Pulmonary artery endothelial cell (primary cell): ENCODE data around the gene RTF1. TPM values are rescaled to one million over a fixed set of nuclear protein-coding genes. Genes with fewer than 3 reads are reported as not detected.
A peak's percentile ranks its signal among the peaks of the same experiment; 100 is the strongest.
"Not testable (repeated sequence)": the region's sequence is repeated elsewhere in the genome, so short reads cannot be mapped to it uniquely, and the experiment has no call there.

Experiments used
- DNase-seq: peaks from one replicate; pipeline ENCODE4 v3.0.0-alpha.2; 2011; ENCODE audit warnings: low read depth, low spot score
- total RNA-seq: library from RNA; depleted of rRNA; stranded (reverse); fragments of >200 nt; gene quantifications from 2 replicates; pipeline ENCODE4 v1.2.3, GENCODE V29; 2014

The RTF1 gene
- total RNA-seq, 1 donor from 2014 or later: 14.6 TPM

- no peak for DNase-seq
These were observed 18.3 kb downstream of the RTF1 start for GRCh38 chr15:41435037-41435786.

- DNase-seq: no peak
These were observed 20.6 kb downstream of the RTF1 start for GRCh38 chr15:41437448-41437847.

- no peak for DNase-seq
These were observed 21.3 kb downstream of the RTF1 start for GRCh38 chr15:41438206-41438605.

- DNase-seq: not testable (repeated sequence)
These were observed 21.9 kb downstream of the RTF1 start for GRCh38 chr15:41438745-41439144.

GRCh38 chr15:41443275-41443674, 26.4 kb downstream of the RTF1 start:
- DNase-seq: no peak

GRCh38 chr15:41445399-41445798, 28.5 kb downstream of the RTF1 start:
- DNase-seq: no peak

GRCh38 chr15:41462084-41462795, 45.3 kb downstream of the RTF1 start:
- no peak for DNase-seq

GRCh38 chr15:41464889-41465580, 48.1 kb downstream of the RTF1 start:
- DNase-seq: no peak

GRCh38 chr15:41465822-41466421, 49.0 kb downstream of the RTF1 start:
- peak; percentile 24 for DNase-seq

GRCh38 chr15:41466711-41467110, 49.8 kb downstream of the RTF1 start:
- DNase-seq: no peak

- not testable (repeated sequence) for DNase-seq
These were observed 52.7 kb downstream of the RTF1 start for GRCh38 chr15:41469644-41470043.

GRCh38 chr15:41473418-41473817, 56.5 kb downstream of the RTF1 start:
- no peak for DNase-seq

GRCh38 chr15:41474436-41474835, 57.5 kb downstream of the RTF1 start:
- DNase-seq: no peak

GRCh38 chr15:41474941-41475340, 58.0 kb downstream of the RTF1 start:
- no peak for DNase-seq

GRCh38 chr15:41476416-41477048, 59.6 kb downstream of the RTF1 start:
- DNase-seq: no peak

- DNase-seq: no peak
These were observed 63.7 kb downstream of the RTF1 start for GRCh38 chr15:41480396-41481140.

GRCh38 chr15:41482110-41482877, 65.4 kb downstream of the RTF1 start:
- DNase-seq: no peak

GRCh38 chr15:41483115-41483514, 66.2 kb downstream of the RTF1 start:
- DNase-seq: no peak

- no peak for DNase-seq
These were observed 66.6 kb downstream of the RTF1 start for GRCh38 chr15:41483519-41483918.
